ENCODE data around the gene CYP4F3.

DNA sequence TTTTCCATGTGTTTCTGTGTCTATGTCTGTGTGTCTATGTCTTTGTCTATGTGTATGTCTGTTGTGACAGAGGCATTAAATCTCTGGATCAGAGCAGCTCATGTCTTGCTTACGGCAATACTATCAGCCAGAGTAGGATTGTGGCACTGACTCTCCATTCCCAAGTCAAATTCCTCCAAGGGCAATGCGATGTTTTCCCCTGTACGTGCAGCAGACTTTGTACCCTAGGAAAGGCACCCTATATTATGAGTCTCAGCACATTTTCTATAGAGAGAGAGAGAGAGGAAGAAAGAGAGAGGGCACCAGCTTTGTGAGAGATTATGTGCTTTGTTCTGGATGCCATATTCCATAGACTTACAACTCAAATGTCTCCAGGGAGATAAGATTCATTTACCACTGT is 11.1 kb downstream of the CYP4F3 start:
- TF ChIP-seq, protein P1, sequence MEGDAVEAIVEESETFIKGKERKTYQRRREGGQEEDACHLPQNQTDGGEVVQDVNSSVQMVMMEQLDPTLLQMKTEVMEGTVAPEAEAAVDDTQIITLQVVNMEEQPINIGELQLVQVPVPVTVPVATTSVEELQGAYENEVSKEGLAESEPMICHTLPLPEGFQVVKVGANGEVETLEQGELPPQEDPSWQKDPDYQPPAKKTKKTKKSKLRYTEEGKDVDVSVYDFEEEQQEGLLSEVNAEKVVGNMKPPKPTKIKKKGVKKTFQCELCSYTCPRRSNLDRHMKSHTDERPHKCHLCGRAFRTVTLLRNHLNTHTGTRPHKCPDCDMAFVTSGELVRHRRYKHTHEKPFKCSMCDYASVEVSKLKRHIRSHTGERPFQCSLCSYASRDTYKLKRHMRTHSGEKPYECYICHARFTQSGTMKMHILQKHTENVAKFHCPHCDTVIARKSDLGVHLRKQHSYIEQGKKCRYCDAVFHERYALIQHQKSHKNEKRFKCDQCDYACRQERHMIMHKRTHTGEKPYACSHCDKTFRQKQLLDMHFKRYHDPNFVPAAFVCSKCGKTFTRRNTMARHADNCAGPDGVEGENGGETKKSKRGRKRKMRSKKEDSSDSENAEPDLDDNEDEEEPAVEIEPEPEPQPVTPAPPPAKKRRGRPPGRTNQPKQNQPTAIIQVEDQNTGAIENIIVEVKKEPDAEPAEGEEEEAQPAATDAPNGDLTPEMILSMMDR (IDR thresholded peaks at IDR 0.05; ENCODE audit: low read length), result no peak
- no peak for TF ChIP-seq EZH2 (IDR thresholded peaks at IDR 0.05; ENCODE audit: borderline replicate concordance, low read length)
